ENCODE measurements around the gene CLCN7. TPM values are rescaled to one million over a fixed set of nuclear protein-coding genes. Genes with fewer than 3 reads are reported as not detected.

The CLCN7 gene
- total and polyA plus RNA-seq, 2 experiments from 2014 or later, result 17.4 to 53.8 TPM

DNA sequence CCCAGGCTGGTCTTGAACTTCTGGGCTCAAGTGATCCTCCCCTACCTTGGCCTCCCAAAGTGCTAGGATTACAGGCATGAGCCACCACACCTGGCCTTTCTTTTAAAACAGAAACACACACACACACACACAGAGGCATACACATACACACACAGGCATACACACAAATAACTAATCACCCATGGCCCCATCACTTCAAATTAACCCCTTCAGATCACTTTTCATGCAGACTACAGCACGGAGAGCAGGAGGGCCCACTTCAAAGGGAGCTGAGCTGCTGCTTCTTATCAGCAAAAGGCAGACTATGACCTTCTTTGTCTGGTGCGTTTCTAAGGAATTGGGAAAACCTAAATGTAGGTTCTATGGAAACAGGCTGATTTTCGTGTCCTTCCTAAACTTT, 1.9 kb downstream of the CLCN7 start:
- ATAC-seq (no peak), DNase-seq (ENCODE audit: low spot score) (no peak)
- no peaks in the 10 kb centered on the region for H3K9me2 ChIP-seq (ENCODE audit: insufficient read depth)
- H3K79me2 ChIP-seq (replicated peaks; ENCODE audit: insufficient read depth), result peaks cover 64% of the 10 kb centered on the region
- H3K36me3 ChIP-seq (ENCODE audit: insufficient read depth), result no peaks in the 10 kb centered on the region
- Mint-ChIP-seq H3K36me3 (ENCODE audit: low read depth) (peaks cover 3% of the 10 kb centered on the region), H3K4me1 (peaks cover 11% of the 10 kb centered on the region), H3K27ac (peak overlapping the region; percentile 4; the same call in 1 of the 2 replicates), H3K27me3 (ENCODE audit: insufficient read depth, low read depth, poor library complexity) (peaks cover 12% of the 10 kb centered on the region), H3K9me3 (peaks cover 19% of the 10 kb centered on the region; the same call in 2 of the 3 replicates), H3K4me3 (peak overlapping the region; percentile 47)
- H3F3A ChIP-seq (replicated peaks; ENCODE audit: low read depth), result no peaks in the 10 kb centered on the region
- H4K20me1 ChIP-seq (replicated peaks; ENCODE audit: insufficient read depth), result peaks cover 26% of the 10 kb centered on the region
- H3K4me3 ChIP-seq, result no peak overlapping the region
- peaks cover 3% of the 10 kb centered on the region; the same call in 1 of the 2 replicates for H3K4me1 ChIP-seq (ENCODE audit: insufficient read depth)
- H3K27me3 ChIP-seq (ENCODE audit: insufficient read depth), result no peaks in the 10 kb centered on the region
- TF ChIP-seq ZNF331 (CRISPR knock-in tag; IDR thresholded peaks at IDR 0.05; ENCODE audit: low read depth), result no peak
- TF ChIP-seq STAT1 (IDR thresholded peaks at IDR 0.05; ENCODE audit: unreplicated experiment), result no peak
- TF ChIP-seq EZH2phosphoT487 (IDR thresholded peaks at IDR 0.05; ENCODE audit: unreplicated experiment), result no peak
- TF ChIP-seq EZH2 (IDR thresholded peaks at IDR 0.05; ENCODE audit: low read depth, unreplicated experiment), result no peak
- TF ChIP-seq, protein P1, sequence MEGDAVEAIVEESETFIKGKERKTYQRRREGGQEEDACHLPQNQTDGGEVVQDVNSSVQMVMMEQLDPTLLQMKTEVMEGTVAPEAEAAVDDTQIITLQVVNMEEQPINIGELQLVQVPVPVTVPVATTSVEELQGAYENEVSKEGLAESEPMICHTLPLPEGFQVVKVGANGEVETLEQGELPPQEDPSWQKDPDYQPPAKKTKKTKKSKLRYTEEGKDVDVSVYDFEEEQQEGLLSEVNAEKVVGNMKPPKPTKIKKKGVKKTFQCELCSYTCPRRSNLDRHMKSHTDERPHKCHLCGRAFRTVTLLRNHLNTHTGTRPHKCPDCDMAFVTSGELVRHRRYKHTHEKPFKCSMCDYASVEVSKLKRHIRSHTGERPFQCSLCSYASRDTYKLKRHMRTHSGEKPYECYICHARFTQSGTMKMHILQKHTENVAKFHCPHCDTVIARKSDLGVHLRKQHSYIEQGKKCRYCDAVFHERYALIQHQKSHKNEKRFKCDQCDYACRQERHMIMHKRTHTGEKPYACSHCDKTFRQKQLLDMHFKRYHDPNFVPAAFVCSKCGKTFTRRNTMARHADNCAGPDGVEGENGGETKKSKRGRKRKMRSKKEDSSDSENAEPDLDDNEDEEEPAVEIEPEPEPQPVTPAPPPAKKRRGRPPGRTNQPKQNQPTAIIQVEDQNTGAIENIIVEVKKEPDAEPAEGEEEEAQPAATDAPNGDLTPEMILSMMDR (conservative IDR thresholded peaks at IDR 0.05; ENCODE audit: low read depth in 2 of 2), result no peak
- H3K4me2 ChIP-seq, result no peak overlapping the region
- H2AFZ ChIP-seq, result no peak overlapping the region
- no peak overlapping the region for H3K27ac ChIP-seq (ENCODE audit: low read depth)

DNA sequence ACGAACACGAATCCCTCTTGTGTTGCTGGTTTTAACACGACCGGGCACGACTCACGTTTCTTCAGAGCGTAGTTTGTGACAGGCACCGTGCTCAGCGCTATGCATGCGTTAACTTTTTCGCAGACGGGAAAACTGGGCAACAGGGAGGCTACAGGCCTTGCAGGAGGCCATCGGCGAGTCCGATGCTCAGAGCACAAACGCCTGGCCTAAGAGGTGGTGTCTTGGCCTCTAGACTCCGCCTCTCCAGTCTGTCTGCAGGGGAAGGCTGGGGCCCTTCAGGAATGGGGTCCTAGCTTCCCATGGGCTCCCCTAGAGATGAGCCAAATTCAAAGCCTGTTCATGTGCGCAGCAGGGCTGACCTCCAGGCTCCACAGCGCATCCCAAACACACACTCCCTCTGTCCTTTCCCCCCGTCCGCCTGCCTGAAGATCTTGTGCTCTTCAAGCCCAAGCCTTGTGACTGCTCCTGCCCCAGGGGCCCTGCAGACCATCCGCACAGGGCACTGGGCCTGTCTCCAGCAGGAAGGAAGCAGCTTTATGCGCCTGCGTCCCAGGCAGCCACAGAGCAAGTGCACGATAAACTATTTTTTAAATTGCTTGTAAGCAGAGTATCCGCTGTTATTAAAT, 3.1 kb downstream of the CLCN7 start:
- H3K27me3 Mint-ChIP-seq (ENCODE audit: insufficient read depth, low read depth, poor library complexity), result peaks cover 12% of the 10 kb centered on the region
- Histone ChIP-seq H3K4me2 (no peak overlapping the region), H3K79me2 (replicated peaks; ENCODE audit: insufficient read depth) (peaks cover 75% of the 10 kb centered on the region), H3K27ac (ENCODE audit: low read depth) (no peak overlapping the region), H3K36me3 (ENCODE audit: insufficient read depth) (no peaks in the 10 kb centered on the region), H3F3A (replicated peaks; ENCODE audit: low read depth) (no peaks in the 10 kb centered on the region), H3K9me2 (ENCODE audit: insufficient read depth) (no peaks in the 10 kb centered on the region), H2AFZ (no peak overlapping the region), H3K27me3 (ENCODE audit: insufficient read depth) (no peaks in the 10 kb centered on the region), H3K4me3 (no peak overlapping the region), H4K20me1 (replicated peaks; ENCODE audit: insufficient read depth) (peaks cover 30% of the 10 kb centered on the region), H3K4me1 (ENCODE audit: insufficient read depth) (peaks cover 3% of the 10 kb centered on the region; the same call in 1 of the 2 replicates)
- H3K4me3 Mint-ChIP-seq, result no peak overlapping the region
- peaks cover 11% of the 10 kb centered on the region for H3K4me1 Mint-ChIP-seq
- peaks cover 3% of the 10 kb centered on the region for H3K36me3 Mint-ChIP-seq (ENCODE audit: low read depth)
- 0 out of 2 replicates have a peak overlapping the region, but pooled peaks have one; percentile 44 for H3K27ac Mint-ChIP-seq
- H3K9me3 Mint-ChIP-seq, result peaks cover 7% of the 10 kb centered on the region; the same call in 2 of the 3 replicates
- DNase-seq (ENCODE audit: low spot score) (no peak), ATAC-seq (no peak)
- TF ChIP-seq ZNF331 (CRISPR knock-in tag; IDR thresholded peaks at IDR 0.05; ENCODE audit: low read depth), result no peak
- TF ChIP-seq JUNB (IDR thresholded peaks at IDR 0.05; ENCODE audit: unreplicated experiment), result no peak
- TF ChIP-seq, protein P1 (conservative IDR thresholded peaks at IDR 0.05; ENCODE audit: low read depth in 2 of 2), result no peak
- TF ChIP-seq, protein P2, sequence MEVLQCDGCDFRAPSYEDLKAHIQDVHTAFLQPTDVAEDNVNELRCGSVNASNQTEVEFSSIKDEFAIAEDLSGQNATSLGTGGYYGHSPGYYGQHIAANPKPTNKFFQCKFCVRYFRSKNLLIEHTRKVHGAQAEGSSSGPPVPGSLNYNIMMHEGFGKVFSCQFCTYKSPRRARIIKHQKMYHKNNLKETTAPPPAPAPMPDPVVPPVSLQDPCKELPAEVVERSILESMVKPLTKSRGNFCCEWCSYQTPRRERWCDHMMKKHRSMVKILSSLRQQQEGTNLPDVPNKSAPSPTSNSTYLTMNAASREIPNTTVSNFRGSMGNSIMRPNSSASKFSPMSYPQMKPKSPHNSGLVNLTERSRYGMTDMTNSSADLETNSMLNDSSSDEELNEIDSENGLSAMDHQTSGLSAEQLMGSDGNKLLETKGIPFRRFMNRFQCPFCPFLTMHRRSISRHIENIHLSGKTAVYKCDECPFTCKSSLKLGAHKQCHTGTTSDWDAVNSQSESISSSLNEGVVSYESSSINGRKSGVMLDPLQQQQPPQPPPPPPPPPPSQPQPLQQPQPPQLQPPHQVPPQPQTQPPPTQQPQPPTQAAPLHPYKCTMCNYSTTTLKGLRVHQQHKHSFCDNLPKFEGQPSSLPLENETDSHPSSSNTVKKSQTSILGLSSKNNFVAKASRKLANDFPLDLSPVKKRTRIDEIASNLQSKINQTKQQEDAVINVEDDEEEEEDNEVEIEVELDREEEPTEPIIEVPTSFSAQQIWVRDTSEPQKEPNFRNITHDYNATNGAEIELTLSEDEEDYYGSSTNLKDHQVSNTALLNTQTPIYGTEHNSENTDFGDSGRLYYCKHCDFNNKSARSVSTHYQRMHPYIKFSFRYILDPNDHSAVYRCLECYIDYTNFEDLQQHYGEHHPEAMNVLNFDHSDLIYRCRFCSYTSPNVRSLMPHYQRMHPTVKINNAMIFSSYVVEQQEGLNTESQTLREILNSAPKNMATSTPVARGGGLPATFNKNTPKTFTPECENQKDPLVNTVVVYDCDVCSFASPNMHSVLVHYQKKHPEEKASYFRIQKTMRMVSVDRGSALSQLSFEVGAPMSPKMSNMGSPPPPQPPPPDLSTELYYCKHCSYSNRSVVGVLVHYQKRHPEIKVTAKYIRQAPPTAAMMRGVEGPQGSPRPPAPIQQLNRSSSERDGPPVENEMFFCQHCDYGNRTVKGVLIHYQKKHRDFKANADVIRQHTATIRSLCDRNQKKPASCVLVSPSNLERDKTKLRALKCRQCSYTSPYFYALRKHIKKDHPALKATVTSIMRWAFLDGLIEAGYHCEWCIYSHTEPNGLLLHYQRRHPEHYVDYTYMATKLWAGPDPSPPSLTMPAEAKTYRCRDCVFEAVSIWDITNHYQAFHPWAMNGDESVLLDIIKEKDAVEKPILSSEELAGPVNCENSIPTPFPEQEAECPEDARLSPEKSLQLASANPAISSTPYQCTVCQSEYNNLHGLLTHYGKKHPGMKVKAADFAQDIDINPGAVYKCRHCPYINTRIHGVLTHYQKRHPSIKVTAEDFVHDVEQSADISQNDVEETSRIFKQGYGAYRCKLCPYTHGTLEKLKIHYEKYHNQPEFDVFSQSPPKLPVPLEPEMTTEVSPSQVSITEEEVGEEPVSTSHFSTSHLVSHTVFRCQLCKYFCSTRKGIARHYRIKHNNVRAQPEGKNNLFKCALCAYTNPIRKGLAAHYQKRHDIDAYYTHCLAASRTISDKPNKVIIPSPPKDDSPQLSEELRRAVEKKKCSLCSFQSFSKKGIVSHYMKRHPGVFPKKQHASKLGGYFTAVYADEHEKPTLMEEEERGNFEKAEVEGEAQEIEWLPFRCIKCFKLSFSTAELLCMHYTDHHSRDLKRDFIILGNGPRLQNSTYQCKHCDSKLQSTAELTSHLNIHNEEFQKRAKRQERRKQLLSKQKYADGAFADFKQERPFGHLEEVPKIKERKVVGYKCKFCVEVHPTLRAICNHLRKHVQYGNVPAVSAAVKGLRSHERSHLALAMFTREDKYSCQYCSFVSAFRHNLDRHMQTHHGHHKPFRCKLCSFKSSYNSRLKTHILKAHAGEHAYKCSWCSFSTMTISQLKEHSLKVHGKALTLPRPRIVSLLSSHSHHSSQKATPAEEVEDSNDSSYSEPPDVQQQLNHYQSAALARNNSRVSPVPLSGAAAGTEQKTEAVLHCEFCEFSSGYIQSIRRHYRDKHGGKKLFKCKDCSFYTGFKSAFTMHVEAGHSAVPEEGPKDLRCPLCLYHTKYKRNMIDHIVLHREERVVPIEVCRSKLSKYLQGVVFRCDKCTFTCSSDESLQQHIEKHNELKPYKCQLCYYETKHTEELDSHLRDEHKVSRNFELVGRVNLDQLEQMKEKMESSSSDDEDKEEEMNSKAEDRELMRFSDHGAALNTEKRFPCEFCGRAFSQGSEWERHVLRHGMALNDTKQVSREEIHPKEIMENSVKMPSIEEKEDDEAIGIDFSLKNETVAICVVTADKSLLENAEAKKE (CRISPR knock-in tag; IDR thresholded peaks at IDR 0.05), result no peak
- TF ChIP-seq, protein P3, sequence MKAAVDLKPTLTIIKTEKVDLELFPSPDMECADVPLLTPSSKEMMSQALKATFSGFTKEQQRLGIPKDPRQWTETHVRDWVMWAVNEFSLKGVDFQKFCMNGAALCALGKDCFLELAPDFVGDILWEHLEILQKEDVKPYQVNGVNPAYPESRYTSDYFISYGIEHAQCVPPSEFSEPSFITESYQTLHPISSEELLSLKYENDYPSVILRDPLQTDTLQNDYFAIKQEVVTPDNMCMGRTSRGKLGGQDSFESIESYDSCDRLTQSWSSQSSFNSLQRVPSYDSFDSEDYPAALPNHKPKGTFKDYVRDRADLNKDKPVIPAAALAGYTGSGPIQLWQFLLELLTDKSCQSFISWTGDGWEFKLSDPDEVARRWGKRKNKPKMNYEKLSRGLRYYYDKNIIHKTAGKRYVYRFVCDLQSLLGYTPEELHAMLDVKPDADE (IDR thresholded peaks at IDR 0.05), result no peak

Data from GM23338 (cell line).